WERI-Rb-1 (cell line): ENCODE results near the gene YWHAE.

Source experiments
- DNase-seq: peaks from one replicate; pipeline ENCODE4 v3.0.0-alpha.2; 2020
- H3K27ac ChIP-seq: fragments of 250-450 bp; sonication (Bioruptor Pico); 2 replicates; pipeline ENCODE4 v1.5.1; 2020; ENCODE audit warnings: mild to moderate bottlenecking, moderate library complexity
- H3K27me3 ChIP-seq: fragments of 250-450 bp; sonication (Bioruptor Pico); 2 replicates; pipeline ENCODE4 v1.5.1; 2021; ENCODE audit warnings: mild to moderate bottlenecking, low read depth, moderate library complexity; ENCODE audit not compliant: insufficient read depth, severe bottlenecking
- H3K36me3 ChIP-seq: fragments of 250-450 bp; sonication (Bioruptor Pico); 2 replicates; pipeline ENCODE4 v1.5.1; 2020; ENCODE audit warnings: mild to moderate bottlenecking, moderate library complexity
- H3K4me3 ChIP-seq: 2 replicates; pipeline ENCODE4 v1.5.1; 2011; ENCODE audit warnings: low read depth, mild to moderate bottlenecking, control low read depth, low read length
- H3K9me3 ChIP-seq: fragments of 250-450 bp; sonication (Bioruptor Pico); 2 replicates; pipeline ENCODE4 v1.5.1; 2021; ENCODE audit warnings: mild to moderate bottlenecking, moderate library complexity; ENCODE audit not compliant: severe bottlenecking
- TF ChIP-seq, protein P1 (sequence below): IDR thresholded peaks from 2 replicates; pipeline ENCODE4 v1.5.1; 2011; ENCODE audit warnings: low read depth, mild to moderate bottlenecking, control low read depth, inconsistent platforms, low read length

Gene YWHAE

GRCh38 chr17:1322480-1322879 is 77.5 kb downstream of the YWHAE start:
- no peaks in the 10 kb centered on the region for H3K36me3 ChIP-seq
- H3K9me3 ChIP-seq = no peaks in the 10 kb centered on the region
- DNase-seq = no peak
- no peak overlapping the region for H3K4me3 ChIP-seq
- TF ChIP-seq, protein P1, sequence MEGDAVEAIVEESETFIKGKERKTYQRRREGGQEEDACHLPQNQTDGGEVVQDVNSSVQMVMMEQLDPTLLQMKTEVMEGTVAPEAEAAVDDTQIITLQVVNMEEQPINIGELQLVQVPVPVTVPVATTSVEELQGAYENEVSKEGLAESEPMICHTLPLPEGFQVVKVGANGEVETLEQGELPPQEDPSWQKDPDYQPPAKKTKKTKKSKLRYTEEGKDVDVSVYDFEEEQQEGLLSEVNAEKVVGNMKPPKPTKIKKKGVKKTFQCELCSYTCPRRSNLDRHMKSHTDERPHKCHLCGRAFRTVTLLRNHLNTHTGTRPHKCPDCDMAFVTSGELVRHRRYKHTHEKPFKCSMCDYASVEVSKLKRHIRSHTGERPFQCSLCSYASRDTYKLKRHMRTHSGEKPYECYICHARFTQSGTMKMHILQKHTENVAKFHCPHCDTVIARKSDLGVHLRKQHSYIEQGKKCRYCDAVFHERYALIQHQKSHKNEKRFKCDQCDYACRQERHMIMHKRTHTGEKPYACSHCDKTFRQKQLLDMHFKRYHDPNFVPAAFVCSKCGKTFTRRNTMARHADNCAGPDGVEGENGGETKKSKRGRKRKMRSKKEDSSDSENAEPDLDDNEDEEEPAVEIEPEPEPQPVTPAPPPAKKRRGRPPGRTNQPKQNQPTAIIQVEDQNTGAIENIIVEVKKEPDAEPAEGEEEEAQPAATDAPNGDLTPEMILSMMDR = no peak
- H3K27me3 ChIP-seq = no peaks in the 10 kb centered on the region
- no peak overlapping the region for H3K27ac ChIP-seq

GRCh38 chr17:1322014-1322428 is 78.0 kb downstream of the YWHAE start:
- no peak for DNase-seq
- no peaks in the 10 kb centered on the region for H3K36me3 ChIP-seq
- H3K4me3 ChIP-seq = no peak overlapping the region
- H3K9me3 ChIP-seq = no peaks in the 10 kb centered on the region
- no peak overlapping the region for H3K27ac ChIP-seq
- H3K27me3 ChIP-seq = no peaks in the 10 kb centered on the region
- TF ChIP-seq, protein P1 = no peak

DNA sequence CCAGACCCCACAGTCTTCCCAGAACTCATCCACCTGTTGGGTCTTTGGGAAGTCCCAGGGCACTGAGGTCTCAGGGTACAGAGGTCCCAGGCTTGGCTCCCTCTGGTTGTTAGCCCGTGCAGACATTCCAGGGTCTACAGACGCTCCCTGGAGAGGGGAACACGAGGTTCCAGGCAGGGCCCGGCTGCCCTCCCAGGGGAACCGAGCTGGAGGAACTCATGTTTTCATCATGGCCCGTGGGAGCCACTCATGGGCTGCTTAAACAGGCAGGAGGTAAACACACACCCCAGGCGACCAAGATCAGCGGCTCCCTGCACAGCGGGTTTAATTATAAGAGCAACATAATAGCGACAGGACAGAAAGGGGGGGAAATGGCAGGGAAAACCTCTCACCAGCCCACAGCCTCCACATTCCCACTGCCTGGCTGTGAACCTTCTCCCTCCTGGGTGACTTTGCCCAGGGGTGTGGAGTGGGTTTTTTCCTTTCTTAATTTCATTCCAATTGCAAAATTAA is 84.1 kb downstream of the YWHAE start:
- H3K4me3 ChIP-seq = no peak overlapping the region
- no peaks in the 10 kb centered on the region for H3K9me3 ChIP-seq
- H3K27me3 ChIP-seq = no peaks in the 10 kb centered on the region
- H3K36me3 ChIP-seq = no peaks in the 10 kb centered on the region
- TF ChIP-seq, protein P1 = no peak
- H3K27ac ChIP-seq = no peak overlapping the region
- no peak for DNase-seq

DNA sequence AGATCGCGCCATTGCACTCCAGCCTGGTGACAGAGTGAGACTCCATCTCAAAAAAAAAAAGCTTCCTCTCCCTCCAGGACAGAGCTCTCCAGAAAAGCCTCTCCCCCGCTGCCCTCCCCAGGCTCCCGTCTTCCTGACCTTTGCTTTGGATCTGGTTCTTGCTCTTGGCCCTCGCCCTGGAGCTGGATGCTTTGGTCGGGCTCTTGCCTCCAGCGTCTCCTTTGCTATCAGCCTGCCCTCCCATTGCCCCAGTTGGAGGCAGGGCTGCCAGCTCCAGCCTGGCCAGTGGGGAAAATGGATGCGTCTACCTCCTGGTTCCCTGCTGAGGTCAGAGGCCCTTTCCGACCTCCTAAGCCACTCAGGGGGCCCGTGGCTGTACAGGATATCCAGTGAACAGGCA is 84.6 kb downstream of the YWHAE start:
- Histone ChIP-seq H3K9me3 (no peaks in the 10 kb centered on the region), H3K36me3 (no peaks in the 10 kb centered on the region), H3K4me3 (no peak overlapping the region), H3K27me3 (no peaks in the 10 kb centered on the region), H3K27ac (no peak overlapping the region)
- DNase-seq = no peak
- TF ChIP-seq, protein P1 = no peak

DNA sequence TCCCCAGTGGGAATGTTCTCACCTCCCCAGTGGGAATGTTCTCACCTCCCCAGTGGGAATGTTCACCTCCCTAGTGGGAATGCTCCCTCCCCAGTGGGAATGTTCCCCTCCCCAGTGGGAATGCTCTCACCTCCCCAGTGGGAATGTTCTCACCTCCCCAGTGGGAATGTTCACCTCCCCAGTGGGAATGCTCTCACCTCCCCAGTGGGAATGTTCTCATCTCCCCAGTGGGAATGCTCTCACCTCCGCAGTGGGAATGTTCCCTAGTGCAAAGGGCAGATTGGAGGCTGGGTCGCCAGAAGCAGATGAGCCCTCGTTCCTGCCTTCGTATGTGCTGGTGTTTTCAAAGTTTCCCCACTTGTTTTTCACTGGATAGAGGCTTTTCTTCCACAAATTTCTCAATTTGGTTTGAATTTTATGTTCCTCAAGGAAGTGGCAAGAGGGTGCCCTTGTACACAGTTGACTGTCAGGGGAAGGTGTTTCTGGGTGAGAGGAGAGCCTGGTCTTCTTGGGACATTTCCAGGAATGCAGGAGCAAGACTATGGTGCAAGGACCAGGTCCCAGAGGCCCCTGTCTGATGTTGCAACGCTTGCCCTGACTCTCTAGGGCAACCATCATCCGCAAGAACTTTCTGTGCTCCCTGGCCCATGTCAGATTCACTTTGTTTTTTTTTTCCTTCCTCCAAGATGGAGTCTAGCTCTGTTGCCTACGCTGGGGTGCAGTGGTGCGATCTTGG is 86.6 kb downstream of the YWHAE start:
- Histone ChIP-seq H3K9me3 (no peaks in the 10 kb centered on the region), H3K36me3 (no peaks in the 10 kb centered on the region), H3K27ac (no peak overlapping the region), H3K27me3 (no peaks in the 10 kb centered on the region), H3K4me3 (no peak overlapping the region)
- TF ChIP-seq, protein P1 = no peak
- no peak for DNase-seq
